Esophagus muscularis mucosa (tissue), 4 donors: ENCODE results near the gene ERC2. TPM values are rescaled to one million over a fixed set of nuclear protein-coding genes. Genes with fewer than 3 reads are reported as not detected.

ENCODE experiments used
- DNase-seq: peaks from one replicate; pipeline ENCODE4 v3.0.0-alpha.2; 2017; ENCODE audit errors: extremely low spot score
- H3K27ac ChIP-seq, 4 donors: fragments of 200-600 bp; sonication (generic); replicated peaks in 1 of 4; 1 replicate in 3 of 4; 2 replicates in 1 of 4; pipeline ENCODE4 v1.5.1; 2016 to 2019; ENCODE audit warnings: mild to moderate bottlenecking in 1 of 4
- H3K27me3 ChIP-seq, 4 donors: fragments of 200-600 bp; sonication (generic); one replicate each; pipeline versions ENCODE4 v1.5.1 to v1.6.0; 2016 to 2019
- H3K36me3 ChIP-seq, 4 donors: fragments of 200-600 bp; sonication (generic); one replicate each; pipeline ENCODE4 v1.5.1; 2016 to 2019
- H3K4me1 ChIP-seq, 4 donors: fragments of 200-600 bp; sonication (generic); one replicate each; pipeline ENCODE4 v1.5.1; 2016 to 2019
- H3K4me3 ChIP-seq, 4 donors: fragments of 200-600 bp; sonication (generic); 1 replicate in 2 of 4; 2 replicates in 2 of 4; pipeline ENCODE4 v1.5.1; 2016 to 2019; ENCODE audit warnings: mild to moderate bottlenecking in 4 of 4, moderate library complexity in 1 of 4
- H3K9me3 ChIP-seq, 4 donors: fragments of 200-600 bp; sonication (generic); 1 replicate in 3 of 4; 2 replicates in 1 of 4; pipeline ENCODE4 v1.5.1; 2016 to 2019
- EP300 ChIP-seq: sonication (generic); formaldehyde crosslinking; IDR thresholded peaks from one replicate; pipeline ENCODE4 v1.6.1; 2017; ENCODE audit warnings: antibody characterized with exemption
- POLR2A ChIP-seq: fragments of 450-650 bp; IDR thresholded peaks from one replicate; pipeline ENCODE4 v1.6.1; 2017; ENCODE audit warnings: antibody characterized with exemption, moderate library complexity, mild to moderate bottlenecking, low read depth
- POLR2AphosphoS5 ChIP-seq, 2 donors: sonication (generic); formaldehyde crosslinking; IDR thresholded peaks; one replicate each; pipeline ENCODE4 v1.6.1; 2017; ENCODE audit warnings: antibody characterized with exemption in 2 of 2
- WGBS: methylation state at CpG from one replicate; pipeline ENCODE4 v1.1.5; 2018; 5-methylcytosine and 5-hydroxymethylcytosine counted together
- intact Hi-C: fragments of 100-400 bp; cut with DNase I; formaldehyde crosslinking; loops from one replicate; pipeline ENCODE4 v1.15.1; 2023
- total RNA-seq, 4 donors: library from RNA; depleted of rRNA; stranded (reverse); fragments of >200 nt; gene quantifications; one replicate each; pipeline versions ENCODE4 v1.1.0 to v1.2.1, GENCODE V29; 2016
- TF ChIP-seq, protein P1 (sequence below), 3 experiments: fragments of 200-600 bp in 2 of 3; fragments of 450-650 bp in 1 of 3; sonication (generic) in 2 of 3; IDR thresholded peaks; one replicate each; pipeline ENCODE4 v1.5.1; 2017 to 2019; ENCODE audit warnings: antibody characterized with exemption in 3 of 3, mild to moderate bottlenecking in 2 of 3, moderate library complexity in 1 of 3

The ERC2 gene
- total RNA-seq, 4 donors from 2014 or later: 0.42 to 2.0 (median 1.5) TPM

GRCh38 chr3:55574671-55575070, 893.6 kb downstream of the ERC2 start:
- 81% methylated on average over 2 of the region's 3 CpGs for WGBS
- no peak for DNase-seq
- intact Hi-C loops: no loop called here

DNA sequence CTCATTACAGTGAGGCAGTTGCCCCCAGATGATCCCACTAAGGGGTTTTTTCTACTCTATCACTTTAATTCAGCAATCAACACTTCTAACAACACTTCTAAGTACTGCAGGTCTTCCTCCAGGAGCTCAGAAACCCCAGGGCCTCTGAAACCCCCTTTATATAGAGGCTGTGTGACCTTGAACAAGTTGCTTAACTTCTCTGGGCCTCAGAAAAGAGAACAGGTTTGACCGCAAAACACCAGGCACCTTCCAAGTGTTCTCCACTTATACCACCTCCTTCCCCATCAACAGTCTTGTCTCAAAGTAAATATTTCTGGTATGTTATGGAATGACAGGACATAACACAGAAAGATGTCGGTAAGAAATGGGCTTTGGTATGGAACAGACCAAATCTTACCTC, 895.5 kb downstream of the ERC2 start:
- no peak overlapping the region for H3K4me3 ChIP-seq
- WGBS: 86% methylated on average over 2 of the region's 2 CpGs
- H3K27me3 ChIP-seq: no peaks in the 10 kb centered on the region
- TF ChIP-seq, protein P1, sequence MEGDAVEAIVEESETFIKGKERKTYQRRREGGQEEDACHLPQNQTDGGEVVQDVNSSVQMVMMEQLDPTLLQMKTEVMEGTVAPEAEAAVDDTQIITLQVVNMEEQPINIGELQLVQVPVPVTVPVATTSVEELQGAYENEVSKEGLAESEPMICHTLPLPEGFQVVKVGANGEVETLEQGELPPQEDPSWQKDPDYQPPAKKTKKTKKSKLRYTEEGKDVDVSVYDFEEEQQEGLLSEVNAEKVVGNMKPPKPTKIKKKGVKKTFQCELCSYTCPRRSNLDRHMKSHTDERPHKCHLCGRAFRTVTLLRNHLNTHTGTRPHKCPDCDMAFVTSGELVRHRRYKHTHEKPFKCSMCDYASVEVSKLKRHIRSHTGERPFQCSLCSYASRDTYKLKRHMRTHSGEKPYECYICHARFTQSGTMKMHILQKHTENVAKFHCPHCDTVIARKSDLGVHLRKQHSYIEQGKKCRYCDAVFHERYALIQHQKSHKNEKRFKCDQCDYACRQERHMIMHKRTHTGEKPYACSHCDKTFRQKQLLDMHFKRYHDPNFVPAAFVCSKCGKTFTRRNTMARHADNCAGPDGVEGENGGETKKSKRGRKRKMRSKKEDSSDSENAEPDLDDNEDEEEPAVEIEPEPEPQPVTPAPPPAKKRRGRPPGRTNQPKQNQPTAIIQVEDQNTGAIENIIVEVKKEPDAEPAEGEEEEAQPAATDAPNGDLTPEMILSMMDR (IDR thresholded peaks at IDR 0.05): no peak
- no peak for TF ChIP-seq EP300
- TF ChIP-seq POLR2A: no peak
- TF ChIP-seq POLR2AphosphoS5 (IDR thresholded peaks at IDR 0.05): no peak
- DNase-seq: no peak
- intact Hi-C loops: no loop called here
- no peaks in the 10 kb centered on the region for H3K9me3 ChIP-seq
- H3K27ac ChIP-seq: peak overlapping the region in 2 of 4 donors; percentile 55 to 63
- H3K36me3 ChIP-seq: no peaks in the 10 kb centered on the region
- H3K4me1 ChIP-seq: peaks cover 13 to 29% (median 22%) of the 10 kb centered on the region in 4 donors

More at GRCh38 chr3:55574671-55575070, 893.6 kb downstream of the ERC2 start:
- H3K4me1 ChIP-seq: peaks cover 13 to 33% (median 29%) of the 10 kb centered on the region in 4 donors
- H3K9me3 ChIP-seq: no peaks in the 10 kb centered on the region
- H3K4me3 ChIP-seq: no peak overlapping the region
- H3K27me3 ChIP-seq: no peaks in the 10 kb centered on the region
- no peak overlapping the region for H3K27ac ChIP-seq
- no peaks in the 10 kb centered on the region for H3K36me3 ChIP-seq
- no peak for TF ChIP-seq EP300
- TF ChIP-seq, protein P1 (IDR thresholded peaks at IDR 0.05): no peak
- no peak for TF ChIP-seq POLR2A
- no peak for TF ChIP-seq POLR2AphosphoS5 (IDR thresholded peaks at IDR 0.05)

DNA sequence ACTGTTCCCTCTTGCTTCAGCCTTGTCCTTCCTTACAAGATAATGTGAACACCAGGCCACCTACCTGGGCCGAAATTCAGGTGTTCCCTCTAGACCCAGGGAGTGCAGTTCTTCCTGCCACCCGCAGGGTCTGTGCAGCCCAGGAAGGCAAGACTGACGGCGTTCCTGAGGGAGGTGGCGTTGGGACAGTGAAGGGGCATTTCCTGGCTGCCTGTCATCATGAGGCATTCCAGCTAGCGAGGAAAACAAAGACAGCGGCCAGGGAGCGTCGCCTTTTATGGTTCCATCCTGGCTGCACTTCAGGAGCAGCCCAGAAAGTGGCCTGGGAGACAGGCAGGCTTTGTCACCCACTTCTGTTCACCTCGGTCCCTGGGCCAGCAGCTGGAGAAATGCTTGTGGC, 896.4 kb downstream of the ERC2 start:
- H3K4me1 ChIP-seq: peaks cover 13 to 27% (median 22%) of the 10 kb centered on the region in 4 donors
- intact Hi-C loops: no loop called here
- H3K4me3 ChIP-seq: peak overlapping the region in 3 of 4 donors; percentile 7 to 24 (median 12)
- no peaks in the 10 kb centered on the region for H3K36me3 ChIP-seq
- peak overlapping the region in 3 of 4 donors; percentile 38 to 63 (median 55) for H3K27ac ChIP-seq
- WGBS: 34% methylated on average over 10 of the region's 10 CpGs
- H3K27me3 ChIP-seq: no peaks in the 10 kb centered on the region
- TF ChIP-seq POLR2A: no peak
- TF ChIP-seq, protein P1 (IDR thresholded peaks at IDR 0.05): peak; percentile 24 to 62 (median 34)
- TF ChIP-seq POLR2AphosphoS5 (IDR thresholded peaks at IDR 0.05): peak; percentile 34 to 40
- no peak for TF ChIP-seq EP300
- no peak for DNase-seq
- H3K9me3 ChIP-seq: no peaks in the 10 kb centered on the region

DNA sequence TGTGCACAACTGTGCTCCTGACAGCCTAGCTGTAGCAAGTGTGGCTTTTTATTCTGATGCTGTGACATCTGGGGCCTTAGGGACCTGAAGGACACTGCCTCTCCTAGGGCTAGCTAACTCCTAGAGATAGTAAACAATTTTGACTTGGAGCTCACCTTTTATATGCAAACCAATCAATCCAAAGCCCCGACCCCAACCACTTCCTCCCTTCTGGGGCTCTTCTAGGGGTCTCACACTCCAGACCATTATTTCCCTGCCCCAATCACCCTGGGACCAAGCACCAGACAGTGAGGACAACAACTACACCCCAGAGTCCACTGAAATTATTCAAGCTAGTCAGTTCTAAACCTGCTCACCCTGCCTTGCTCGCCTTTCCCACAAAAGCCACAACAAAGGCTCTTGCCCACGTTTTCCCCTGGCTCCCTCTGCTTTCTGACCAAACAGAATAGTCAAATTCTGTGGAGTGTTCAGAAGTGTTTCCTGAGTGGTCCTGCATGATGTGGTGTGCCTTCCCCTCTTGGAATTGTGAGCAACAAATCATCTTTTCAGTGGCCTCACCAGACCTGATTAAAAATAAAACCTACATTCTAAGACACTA, 897.0 kb downstream of the ERC2 start:
- peak overlapping the region in 2 of 4 donors; percentile 4 to 63 for H3K27ac ChIP-seq
- intact Hi-C loops: no loop called here
- no peaks in the 10 kb centered on the region for H3K27me3 ChIP-seq
- no peak for TF ChIP-seq POLR2A
- no peak for TF ChIP-seq POLR2AphosphoS5 (IDR thresholded peaks at IDR 0.05)
- no peak for TF ChIP-seq EP300
- TF ChIP-seq, protein P1 (IDR thresholded peaks at IDR 0.05): no peak
- H3K4me1 ChIP-seq: peaks cover 13 to 21% (median 19%) of the 10 kb centered on the region in 4 donors
- WGBS: 56% methylated on average over 3 of the region's 3 CpGs
- DNase-seq: no peak
- no peaks in the 10 kb centered on the region for H3K9me3 ChIP-seq
- H3K4me3 ChIP-seq: no peak overlapping the region
- H3K36me3 ChIP-seq: no peaks in the 10 kb centered on the region
